WTC11 (cell line): ENCODE measurements around the gene B3GALT4. TPM values are rescaled to one million over a fixed set of nuclear protein-coding genes. Genes with fewer than 3 reads are reported as not detected.

Experiments used
- AR ChIP-seq: fragments of 250-450 bp; sonication (Bioruptor Pico); IDR thresholded peaks from 2 replicates; pipeline ENCODE4 v1.9.0; 2021; ENCODE audit warnings: mild to moderate bottlenecking
- CTCF ChIP-seq: fragments of 200-600 bp; IDR thresholded peaks from 2 replicates; pipeline ENCODE4 v1.8.0; 2022; ENCODE audit warnings: antibody characterized with exemption
- E2F1 ChIP-seq: sonication (generic); formaldehyde crosslinking; IDR thresholded peaks from 2 replicates; pipeline ENCODE4 v1.8.0; 2022; ENCODE audit warnings: mild to moderate bottlenecking, missing genetic modification reagents
- FOXK1 ChIP-seq: sonication (generic); formaldehyde crosslinking; IDR thresholded peaks from 2 replicates; pipeline ENCODE4 v1.8.0; 2022; ENCODE audit warnings: mild to moderate bottlenecking, moderate library complexity, missing genetic modification reagents
- HMGXB4 ChIP-seq: sonication (generic); formaldehyde crosslinking; IDR thresholded peaks from 2 replicates; pipeline ENCODE4 v1.8.1; 2023; ENCODE audit warnings: mild to moderate bottlenecking, moderate library complexity, missing genetic modification reagents
- MXD4 ChIP-seq: fragments of 250-450 bp; sonication (Bioruptor Pico); IDR thresholded peaks from 2 replicates; pipeline ENCODE4 v1.8.0; 2021; ENCODE audit warnings: mild to moderate bottlenecking, moderate library complexity, borderline replicate concordance
- NFATC4 ChIP-seq: fragments of 250-450 bp; sonication (Bioruptor Pico); IDR thresholded peaks from 2 replicates; pipeline ENCODE4 v1.9.0; 2021; ENCODE audit warnings: mild to moderate bottlenecking
- SMAD3 ChIP-seq: sonication (generic); formaldehyde crosslinking; IDR thresholded peaks from 2 replicates; pipeline ENCODE4 v1.8.0; 2022; ENCODE audit warnings: missing genetic modification reagents, mild to moderate bottlenecking, borderline replicate concordance
- SMAD4 ChIP-seq: sonication (generic); formaldehyde crosslinking; IDR thresholded peaks from 2 replicates; pipeline ENCODE4 v1.8.0; 2022; ENCODE audit warnings: mild to moderate bottlenecking, missing genetic modification reagents
- TEAD1 ChIP-seq: sonication (generic); formaldehyde crosslinking; IDR thresholded peaks from 2 replicates; pipeline ENCODE4 v1.8.0; 2022; ENCODE audit warnings: mild to moderate bottlenecking, missing genetic modification reagents
- ZBTB21 ChIP-seq: sonication (generic); formaldehyde crosslinking; IDR thresholded peaks from 2 replicates; pipeline ENCODE4 v1.8.1; 2023; ENCODE audit warnings: mild to moderate bottlenecking, missing genetic modification reagents, borderline replicate concordance
- ZNF532 ChIP-seq: fragments of 250-450 bp; sonication (Bioruptor Pico); IDR thresholded peaks from 2 replicates; pipeline ENCODE4 v1.9.0; 2021; ENCODE audit warnings: mild to moderate bottlenecking, borderline replicate concordance
- total RNA-seq: library from RNA; stranded (reverse); gene quantifications from 3 replicates; pipeline ENCODE4 v1.2.3, GENCODE V29; 2021
- TF ChIP-seq, protein P1 (sequence below): sonication (generic); formaldehyde crosslinking; IDR thresholded peaks from 2 replicates; pipeline ENCODE4 v1.8.1; 2022; ENCODE audit warnings: mild to moderate bottlenecking, missing genetic modification reagents, moderate library complexity, borderline replicate concordance

Gene B3GALT4
- total RNA-seq, 1 experiment from 2014 or later, result 4.1 TPM

DNA sequence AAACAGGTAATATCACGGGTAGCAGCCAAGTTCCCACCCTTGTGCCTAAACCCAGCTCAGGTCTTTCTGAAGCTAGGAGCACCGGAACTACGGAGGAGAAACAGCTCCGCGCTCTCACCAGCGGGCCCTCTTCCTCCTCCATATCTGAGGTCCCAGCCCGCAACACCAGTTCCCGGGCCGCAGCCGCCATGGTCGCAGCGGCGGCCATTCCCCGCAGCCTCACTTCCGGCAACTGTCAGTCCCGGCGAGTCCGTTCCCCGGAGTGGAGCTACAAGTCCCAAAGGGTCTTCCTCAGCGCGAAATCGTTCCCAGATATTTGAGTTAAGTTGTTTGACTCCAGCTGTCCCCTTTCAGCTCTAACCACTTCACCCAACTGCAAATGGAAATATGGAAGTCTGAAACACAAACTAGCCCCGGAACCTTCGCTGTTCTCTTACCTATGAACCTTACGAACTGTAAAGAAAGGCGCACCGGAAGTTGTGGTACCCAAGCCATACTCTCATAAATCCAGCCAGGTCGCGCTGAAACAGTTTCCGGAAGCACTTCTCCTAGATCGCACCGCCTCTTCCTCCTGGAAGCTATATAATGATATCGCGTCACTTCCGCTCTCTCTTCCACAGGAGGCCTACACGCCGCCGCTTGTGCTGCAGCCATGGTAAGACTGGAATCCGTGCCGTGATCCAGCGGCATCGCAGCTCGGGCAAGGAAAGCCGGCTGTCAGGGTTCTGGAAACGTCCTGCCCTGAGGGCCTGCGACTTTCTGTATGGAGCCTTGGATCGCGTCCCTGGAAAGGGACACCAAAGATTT, 5.3 kb upstream of the B3GALT4 start, which contains the start of the genes RPS18 and VPS52 (continued):
- TF ChIP-seq NFATC4, result 0 out of 2 replicates have a peak, but pooled peaks have one; percentile 77
- peak; percentile 89 for TF ChIP-seq FOXK1 (CRISPR knock-in tag)
- TF ChIP-seq MXD4 (CRISPR knock-in tag), result no peak
- TF ChIP-seq ZNF532 (CRISPR knock-in tag), result no peak
- TF ChIP-seq SMAD3 (CRISPR knock-in tag), result peak; percentile 26; the same call in 1 of the 2 replicates
- TF ChIP-seq E2F1 (CRISPR knock-in tag), result peak; percentile 17; the same call in 1 of the 2 replicates
- peak; percentile 58; the same call in 1 of the 2 replicates for TF ChIP-seq TEAD1 (CRISPR knock-in tag)
- no peak for TF ChIP-seq ZBTB21 (CRISPR knock-in tag)
- no peak; the same call in 1 of the 2 replicates for TF ChIP-seq HMGXB4 (CRISPR knock-in tag)
- no peak for TF ChIP-seq SMAD4
- no peak for TF ChIP-seq CTCF
- no peak; the same call in 1 of the 2 replicates for TF ChIP-seq AR (CRISPR knock-in tag)
- TF ChIP-seq, protein P1, sequence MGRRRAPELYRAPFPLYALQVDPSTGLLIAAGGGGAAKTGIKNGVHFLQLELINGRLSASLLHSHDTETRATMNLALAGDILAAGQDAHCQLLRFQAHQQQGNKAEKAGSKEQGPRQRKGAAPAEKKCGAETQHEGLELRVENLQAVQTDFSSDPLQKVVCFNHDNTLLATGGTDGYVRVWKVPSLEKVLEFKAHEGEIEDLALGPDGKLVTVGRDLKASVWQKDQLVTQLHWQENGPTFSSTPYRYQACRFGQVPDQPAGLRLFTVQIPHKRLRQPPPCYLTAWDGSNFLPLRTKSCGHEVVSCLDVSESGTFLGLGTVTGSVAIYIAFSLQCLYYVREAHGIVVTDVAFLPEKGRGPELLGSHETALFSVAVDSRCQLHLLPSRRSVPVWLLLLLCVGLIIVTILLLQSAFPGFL (CRISPR knock-in tag), result no peak
- TF ChIP-seq, all 79 proteins: peak for 21
